ENCODE results near the gene RRAGD.

The RRAGD gene

GRCh38 chr6:89356642-89357170, 55.4 kb downstream of the RRAGD start:
- Histone ChIP-seq H2BK5ac (ENCODE audit: low read length) (no peak overlapping the region), H3K14ac (ENCODE audit: low read length) (no peak overlapping the region), H3K18ac (ENCODE audit: low read length) (no peak overlapping the region)

GRCh38 chr6:89355511-89356194, 56.4 kb downstream of the RRAGD start:
- no peaks in the 10 kb centered on the region for H3K9me3 ChIP-seq (replicated peaks in 1 of 2; ENCODE audit: control insufficient read depth in 2 of 2, insufficient read depth in 1 of 2, low read depth in 1 of 2, low read length in 2 of 2)
- H2BK15ac ChIP-seq (ENCODE audit: low read length) = no peak overlapping the region
- H2BK12ac ChIP-seq (ENCODE audit: low read length) = no peak overlapping the region
- H3K4me2 ChIP-seq (ENCODE audit: insufficient read depth, low read length, poor library complexity, severe bottlenecking) = no peak overlapping the region
- no peaks in the 10 kb centered on the region for H3K79me1 ChIP-seq (ENCODE audit: low read depth, low read length)
- no peak overlapping the region for H2BK5ac ChIP-seq (ENCODE audit: low read length)
- H2BK120ac ChIP-seq (ENCODE audit: low read depth, low read length) = no peak overlapping the region
- H3K23ac ChIP-seq (ENCODE audit: low read depth, low read length, poor library complexity) = no peak overlapping the region
- no peak overlapping the region for H2AFZ ChIP-seq (ENCODE audit: low read length)
- no peak overlapping the region for H3K9ac ChIP-seq (ENCODE audit: low read depth, low read length, poor library complexity)
- no peaks in the 10 kb centered on the region for H3K27me3 ChIP-seq (ENCODE audit: control insufficient read depth in 3 of 3, insufficient read depth in 3 of 3, low read depth in 1 of 3, low read length in 3 of 3)
- H3K14ac ChIP-seq (ENCODE audit: low read length) = no peak overlapping the region
- no peak overlapping the region for H3K4ac ChIP-seq (ENCODE audit: low read length)
- H3K36me3 ChIP-seq (replicated peaks in 1 of 2; ENCODE audit: control insufficient read depth in 2 of 2, insufficient read depth in 2 of 2, low read length in 2 of 2) = no peaks in the 10 kb centered on the region
- H4K8ac ChIP-seq (ENCODE audit: low read depth, low read length) = no peak overlapping the region
- peaks cover 6 to 11% of the 10 kb centered on the region in 2 donors for H3K4me1 ChIP-seq (ENCODE audit: control insufficient read depth in 2 of 2, insufficient read depth in 1 of 2, low read depth in 1 of 2, low read length in 2 of 2)
- WGBS, 2 donors (ENCODE audit: extremely low coverage in 2 of 2, insufficient read length in 2 of 2, insufficient replicate concordance in 1 of 2) = no CpG with 5 or more reads among the region's 2 CpGs
- no peak overlapping the region for H3K27ac ChIP-seq (replicated peaks; ENCODE audit: low read length)
- no peak for DNase-seq (ENCODE audit: low spot score)
- H3K4me3 ChIP-seq (ENCODE audit: low read length in 2 of 2) = no peak overlapping the region
- no peak overlapping the region for H3K18ac ChIP-seq (ENCODE audit: low read length)
- H4K91ac ChIP-seq (ENCODE audit: low read depth, low read length, poor library complexity) = no peak overlapping the region
- H2AK5ac ChIP-seq (ENCODE audit: low read depth, low read length) = no peak overlapping the region

More at GRCh38 chr6:89356642-89357170, 55.4 kb downstream of the RRAGD start:
- Histone ChIP-seq H2BK120ac (ENCODE audit: low read depth, low read length) (no peak overlapping the region), H4K8ac (ENCODE audit: low read depth, low read length) (no peak overlapping the region), H2AK5ac (ENCODE audit: low read depth, low read length) (no peak overlapping the region), H3K27ac (replicated peaks; ENCODE audit: low read length) (no peak overlapping the region), H3K79me1 (ENCODE audit: low read depth, low read length) (no peaks in the 10 kb centered on the region), H4K91ac (ENCODE audit: low read depth, low read length, poor library complexity) (no peak overlapping the region), H3K36me3 (replicated peaks in 1 of 2; ENCODE audit: control insufficient read depth in 2 of 2, insufficient read depth in 2 of 2, low read length in 2 of 2) (no peaks in the 10 kb centered on the region), H2AFZ (ENCODE audit: low read length) (no peak overlapping the region), H3K4ac (ENCODE audit: low read length) (no peak overlapping the region), H3K9me3 (replicated peaks in 1 of 2; ENCODE audit: control insufficient read depth in 2 of 2, insufficient read depth in 1 of 2, low read depth in 1 of 2, low read length in 2 of 2) (no peaks in the 10 kb centered on the region), H3K4me2 (ENCODE audit: insufficient read depth, low read length, poor library complexity, severe bottlenecking) (no peak overlapping the region), H3K4me1 (ENCODE audit: control insufficient read depth in 2 of 2, insufficient read depth in 1 of 2, low read depth in 1 of 2, low read length in 2 of 2) (peaks cover 2 to 11% of the 10 kb centered on the region in 2 donors), H3K4me3 (ENCODE audit: low read length in 2 of 2) (no peak overlapping the region), H2BK12ac (ENCODE audit: low read length) (no peak overlapping the region), H3K9ac (ENCODE audit: low read depth, low read length, poor library complexity) (no peak overlapping the region), H2BK15ac (ENCODE audit: low read length) (no peak overlapping the region), H3K27me3 (ENCODE audit: control insufficient read depth in 3 of 3, insufficient read depth in 3 of 3, low read depth in 1 of 3, low read length in 3 of 3) (no peaks in the 10 kb centered on the region), H3K23ac (ENCODE audit: low read depth, low read length, poor library complexity) (no peak overlapping the region)
- DNase-seq (ENCODE audit: low spot score) = no peak
- WGBS, 2 donors (ENCODE audit: extremely low coverage in 2 of 2, insufficient read length in 2 of 2, insufficient replicate concordance in 1 of 2) = no CpG with 5 or more reads among the region's 1 CpG

GRCh38 chr6:89353702-89354392, 58.2 kb downstream of the RRAGD start:
- H3K4me2 ChIP-seq (ENCODE audit: insufficient read depth, low read length, poor library complexity, severe bottlenecking) = no peak overlapping the region
- H3K27ac ChIP-seq (replicated peaks; ENCODE audit: low read length) = peak overlapping the region; percentile 50
- peak; percentile 43 for DNase-seq (ENCODE audit: low spot score)
- H3K4me3 ChIP-seq (ENCODE audit: low read length in 2 of 2) = no peak overlapping the region
- no peak overlapping the region for H3K18ac ChIP-seq (ENCODE audit: low read length)
- H4K8ac ChIP-seq (ENCODE audit: low read depth, low read length) = no peak overlapping the region
- no peak overlapping the region for H2BK12ac ChIP-seq (ENCODE audit: low read length)
- no peaks in the 10 kb centered on the region for H3K9me3 ChIP-seq (replicated peaks in 1 of 2; ENCODE audit: control insufficient read depth in 2 of 2, insufficient read depth in 1 of 2, low read depth in 1 of 2, low read length in 2 of 2)
- no peak overlapping the region for H2BK5ac ChIP-seq (ENCODE audit: low read length)
- H2AK5ac ChIP-seq (ENCODE audit: low read depth, low read length) = no peak overlapping the region
- no peak overlapping the region for H4K91ac ChIP-seq (ENCODE audit: low read depth, low read length, poor library complexity)
- no peaks in the 10 kb centered on the region for H3K27me3 ChIP-seq (ENCODE audit: control insufficient read depth in 3 of 3, insufficient read depth in 3 of 3, low read depth in 1 of 3, low read length in 3 of 3)
- H2AFZ ChIP-seq (ENCODE audit: low read length) = no peak overlapping the region
- H2BK15ac ChIP-seq (ENCODE audit: low read length) = no peak overlapping the region
- H3K36me3 ChIP-seq (replicated peaks in 1 of 2; ENCODE audit: control insufficient read depth in 2 of 2, insufficient read depth in 2 of 2, low read length in 2 of 2) = peaks cover 0 to 3% of the 10 kb centered on the region in 2 donors
- H3K14ac ChIP-seq (ENCODE audit: low read length) = no peak overlapping the region
- H3K4me1 ChIP-seq (ENCODE audit: control insufficient read depth in 2 of 2, insufficient read depth in 1 of 2, low read depth in 1 of 2, low read length in 2 of 2) = peaks cover 4 to 6% of the 10 kb centered on the region in 2 donors
- H3K4ac ChIP-seq (ENCODE audit: low read length) = no peak overlapping the region
- no peak overlapping the region for H3K23ac ChIP-seq (ENCODE audit: low read depth, low read length, poor library complexity)
- no peak overlapping the region for H3K9ac ChIP-seq (ENCODE audit: low read depth, low read length, poor library complexity)
- no peak overlapping the region for H2BK120ac ChIP-seq (ENCODE audit: low read depth, low read length)
- WGBS, 2 donors (ENCODE audit: extremely low coverage in 2 of 2, insufficient read length in 2 of 2, insufficient replicate concordance in 1 of 2) = no CpG with 5 or more reads among the region's 2 CpGs
- no peaks in the 10 kb centered on the region for H3K79me1 ChIP-seq (ENCODE audit: low read depth, low read length)

GRCh38 chr6:89353118-89353556, 58.9 kb downstream of the RRAGD start:
- no peak overlapping the region for H3K14ac ChIP-seq (ENCODE audit: low read length)
- H3K36me3 ChIP-seq (replicated peaks in 1 of 2; ENCODE audit: control insufficient read depth in 2 of 2, insufficient read depth in 2 of 2, low read length in 2 of 2) = peaks cover 0 to 3% of the 10 kb centered on the region in 2 donors
- H3K18ac ChIP-seq (ENCODE audit: low read length) = peak overlapping the region; percentile 98
- H2BK120ac ChIP-seq (ENCODE audit: low read depth, low read length) = peak overlapping the region; percentile 83
- H3K4me1 ChIP-seq (ENCODE audit: control insufficient read depth in 2 of 2, insufficient read depth in 1 of 2, low read depth in 1 of 2, low read length in 2 of 2) = peaks cover 6% of the 10 kb centered on the region in 2 donors
- H3K4me2 ChIP-seq (ENCODE audit: insufficient read depth, low read length, poor library complexity, severe bottlenecking) = peak overlapping the region; percentile 84
- H4K91ac ChIP-seq (ENCODE audit: low read depth, low read length, poor library complexity) = no peak overlapping the region
- H3K79me1 ChIP-seq (ENCODE audit: low read depth, low read length) = no peaks in the 10 kb centered on the region
- peak overlapping the region; percentile 92 for H3K23ac ChIP-seq (ENCODE audit: low read depth, low read length, poor library complexity)
- H2BK5ac ChIP-seq (ENCODE audit: low read length) = peak overlapping the region; percentile 96
- H3K4me3 ChIP-seq (ENCODE audit: low read length in 2 of 2) = peak overlapping the region; percentile 87 to 88
- H2AK5ac ChIP-seq (ENCODE audit: low read depth, low read length) = peak overlapping the region; percentile 58
- H2BK12ac ChIP-seq (ENCODE audit: low read length) = no peak overlapping the region
- H3K4ac ChIP-seq (ENCODE audit: low read length) = peak overlapping the region; percentile 90
- peak overlapping the region; percentile 97 for H2AFZ ChIP-seq (ENCODE audit: low read length)
- no peak overlapping the region for H4K8ac ChIP-seq (ENCODE audit: low read depth, low read length)
- peak overlapping the region; percentile 83 for H3K27ac ChIP-seq (replicated peaks; ENCODE audit: low read length)
- H3K9ac ChIP-seq (ENCODE audit: low read depth, low read length, poor library complexity) = peak overlapping the region; percentile 94
- no peaks in the 10 kb centered on the region for H3K9me3 ChIP-seq (replicated peaks in 1 of 2; ENCODE audit: control insufficient read depth in 2 of 2, insufficient read depth in 1 of 2, low read depth in 1 of 2, low read length in 2 of 2)
- no peak for DNase-seq (ENCODE audit: low spot score)
- no peaks in the 10 kb centered on the region for H3K27me3 ChIP-seq (ENCODE audit: control insufficient read depth in 3 of 3, insufficient read depth in 3 of 3, low read depth in 1 of 3, low read length in 3 of 3)
- peak overlapping the region; percentile 97 for H2BK15ac ChIP-seq (ENCODE audit: low read length)
- no CpG with 5 or more reads among the region's 27 CpGs for WGBS, 2 donors (ENCODE audit: extremely low coverage in 2 of 2, insufficient read length in 2 of 2, insufficient replicate concordance in 1 of 2)
